ENCODE measurements around the gene GUF1. TPM values are rescaled to one million over a fixed set of nuclear protein-coding genes. Genes with fewer than 3 reads are reported as not detected.

The GUF1 gene
- total RNA-seq, result 10 to 100 TPM; 12.0 to 15.4 (median 13.1) TPM

- DNase-seq (ENCODE audit: low spot score), result peak; percentile 42
- no peak for TF ChIP-seq CTCF (IDR thresholded peaks at IDR 0.05)
- ATAC-seq (ENCODE audit: low FRiP score), result peak; percentile 96
Measured at GRCh38 chr4:44678094-44679041, at the start of gene GUF1. Gene GUF1, plus strand, starts transcription at chr4:44678420. Its CDS starts 203 bp downstream, at chr4:44678623.

- DNase-seq (ENCODE audit: low spot score), result no peak
- TF ChIP-seq CTCF (IDR thresholded peaks at IDR 0.05), result no peak
- ATAC-seq (ENCODE audit: low FRiP score), result peak; percentile 66
Measured at GRCh38 chr4:44629280-44629866, 48.8 kb upstream of the GUF1 start.

- DNase-seq (ENCODE audit: low spot score), result no peak
- TF ChIP-seq CTCF (IDR thresholded peaks at IDR 0.05), result no peak
- ATAC-seq (ENCODE audit: low FRiP score), result no peak
Measured at GRCh38 chr4:44632089-44632488, 46.1 kb upstream of the GUF1 start.

- no peak for ATAC-seq (ENCODE audit: low FRiP score)
- no peak for DNase-seq (ENCODE audit: low spot score)
- no peak for TF ChIP-seq CTCF (IDR thresholded peaks at IDR 0.05)
Measured at GRCh38 chr4:44632733-44633132, 45.5 kb upstream of the GUF1 start.

GRCh38 chr4:44638091-44638490, 40.1 kb upstream of the GUF1 start:
- no peak for ATAC-seq (ENCODE audit: low FRiP score)
- DNase-seq (ENCODE audit: low spot score), result no peak
- no peak for TF ChIP-seq CTCF (IDR thresholded peaks at IDR 0.05)

GRCh38 chr4:44646151-44646550, 32.1 kb upstream of the GUF1 start:
- DNase-seq (ENCODE audit: low spot score) (no peak), ATAC-seq (ENCODE audit: low FRiP score) (no peak)
- TF ChIP-seq CTCF (IDR thresholded peaks at IDR 0.05), result no peak
